ENCODE data around the gene TBC1D16.

Gene TBC1D16

GRCh38 chr17:80024206-80024972 is 11.3 kb downstream of the TBC1D16 start:
- DNase-seq: no peak

GRCh38 chr17:80023481-80024205 is 12.0 kb downstream of the TBC1D16 start:
- DNase-seq: no peak

- no peak for DNase-seq
Observed at GRCh38 chr17:80021600-80021999, 14.1 kb downstream of the TBC1D16 start.

GRCh38 chr17:80018917-80019651 is 16.6 kb downstream of the TBC1D16 start:
- no peak for DNase-seq

GRCh38 chr17:80017226-80018010 is 18.3 kb downstream of the TBC1D16 start:
- DNase-seq: no peak

- no peak for DNase-seq
Observed at GRCh38 chr17:80012765-80013741, 22.6 kb downstream of the TBC1D16 start.

GRCh38 chr17:80011989-80012555 is 23.6 kb downstream of the TBC1D16 start:
- DNase-seq: no peak

- DNase-seq: no peak
Observed at GRCh38 chr17:80010283-80010858, 25.3 kb downstream of the TBC1D16 start.

- no peak for DNase-seq
Observed at GRCh38 chr17:80009391-80010282, 26.0 kb downstream of the TBC1D16 start.

- no peak for DNase-seq
Observed at GRCh38 chr17:80008848-80009247, 26.8 kb downstream of the TBC1D16 start.

GRCh38 chr17:80008383-80008840 is 27.3 kb downstream of the TBC1D16 start:
- no peak for DNase-seq

- DNase-seq: no peak
Observed at GRCh38 chr17:80007939-80008338, 27.7 kb downstream of the TBC1D16 start.

- no peak for DNase-seq
Observed at GRCh38 chr17:80006811-80007752, 28.6 kb downstream of the TBC1D16 start.

- no peak for DNase-seq
Observed at GRCh38 chr17:80006339-80006720, 29.3 kb downstream of the TBC1D16 start.

GRCh38 chr17:80005360-80006338 is 30.0 kb downstream of the TBC1D16 start:
- no peak for DNase-seq

GRCh38 chr17:80003969-80004368 is 31.7 kb downstream of the TBC1D16 start:
- no peak for DNase-seq

Measured in cortex of kidney (tissue), 1 donor.